Central memory CD8-positive, alpha-beta T cell (primary cell): ENCODE measurements around the gene AMIGO3.

Experiments
- ATAC-seq: fragments of 150-1000 bp; cut with Tn5 transposase; replicated peaks from 2 replicates; pipeline ENCODE4 v1.10.0; 2022; ENCODE audit warnings: mild to moderate bottlenecking, moderate FRiP score, moderate number of reproducible peaks; ENCODE audit not compliant: poor library complexity, severe bottlenecking; ENCODE audit errors: extremely low read depth
- DNase-seq, 2 donors: peaks; one replicate each; pipeline ENCODE4 v3.0.0; 2021; ENCODE audit warnings: low spot score in 2 of 2
- H3K27ac Mint-ChIP-seq: one replicate; pipeline ENCODE4 v1.8.0; 2022; ENCODE audit warnings: low read depth, mild to moderate bottlenecking, moderate library complexity, mixed read lengths
- H3K27me3 Mint-ChIP-seq: one replicate; pipeline ENCODE4 v1.8.0; 2022; ENCODE audit warnings: mixed read lengths
- H3K36me3 Mint-ChIP-seq: one replicate; pipeline ENCODE4 v1.8.0; 2022; ENCODE audit warnings: mild to moderate bottlenecking, moderate library complexity, mixed read lengths; ENCODE audit not compliant: insufficient read depth
- H3K4me1 Mint-ChIP-seq: one replicate; pipeline ENCODE4 v1.8.0; 2022; ENCODE audit warnings: mixed read lengths
- H3K4me3 Mint-ChIP-seq: one replicate; pipeline ENCODE4 v1.8.0; 2022; ENCODE audit warnings: mild to moderate bottlenecking, moderate library complexity, mixed read lengths
- H3K9me3 Mint-ChIP-seq: one replicate; pipeline ENCODE4 v1.8.0; 2022; ENCODE audit warnings: mixed read lengths

Gene AMIGO3

DNA sequence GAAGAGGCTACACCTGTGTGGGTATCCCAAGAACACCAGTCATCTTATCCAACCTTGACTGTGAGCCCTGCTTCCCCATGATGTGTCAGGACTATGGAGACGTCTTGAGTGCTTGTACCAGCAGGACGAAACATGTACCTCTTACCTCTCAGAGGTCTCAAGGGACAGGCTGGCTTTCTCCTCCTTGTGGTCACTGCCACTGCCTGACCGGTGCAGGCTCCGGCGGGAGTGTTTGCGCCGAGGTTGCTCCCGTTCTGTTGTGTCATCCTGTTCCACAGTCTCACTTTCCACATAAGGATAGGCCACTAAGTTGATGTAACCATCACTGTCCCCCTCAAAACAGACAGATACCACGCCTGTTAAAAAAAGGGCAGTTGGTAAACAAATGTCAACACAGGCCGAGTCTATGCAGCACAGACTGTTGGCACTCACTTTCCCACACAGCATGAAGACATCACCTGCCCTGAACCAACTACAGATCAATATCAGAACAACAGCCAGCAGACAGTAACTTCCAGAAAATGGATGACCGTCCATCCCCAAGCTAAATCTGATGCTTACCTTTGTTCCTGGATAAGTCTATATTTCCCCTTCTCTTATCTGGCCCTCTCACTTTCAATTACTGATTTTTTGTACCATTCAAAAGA lies 18.7 kb upstream of the AMIGO3 start:
- peak overlapping the region; percentile 33 for H3K27ac Mint-ChIP-seq
- H3K4me1 Mint-ChIP-seq, result peaks cover 5% of the 10 kb centered on the region
- H3K4me3 Mint-ChIP-seq, result no peak overlapping the region
- ATAC-seq (no peak), DNase-seq (no peak)
- peaks cover 38% of the 10 kb centered on the region for H3K36me3 Mint-ChIP-seq
- no peaks in the 10 kb centered on the region for H3K9me3 Mint-ChIP-seq
- H3K27me3 Mint-ChIP-seq, result no peaks in the 10 kb centered on the region

DNA sequence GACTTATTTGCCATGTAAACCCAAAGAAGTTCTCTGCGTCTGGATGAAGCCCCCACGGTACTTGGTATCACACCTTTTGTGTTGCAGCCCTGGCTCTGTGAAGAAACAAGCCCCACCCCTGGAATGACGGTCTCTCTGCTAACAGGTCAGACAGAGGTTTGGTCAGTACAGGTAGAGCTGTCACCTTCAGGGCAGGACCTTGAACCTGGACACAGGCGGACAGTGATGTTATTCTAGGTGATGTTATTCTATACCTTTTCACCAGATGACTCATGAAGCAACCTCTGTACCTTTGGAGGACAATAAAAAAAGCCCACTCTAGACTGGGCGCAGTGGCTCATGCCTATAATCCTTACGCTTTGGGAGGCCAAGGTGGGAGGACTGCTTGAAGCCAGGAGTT lies 15.3 kb upstream of the AMIGO3 start:
- Mint-ChIP-seq H3K36me3 (peaks cover 57% of the 10 kb centered on the region), H3K4me1 (peaks cover 5% of the 10 kb centered on the region), H3K4me3 (no peak overlapping the region), H3K27me3 (no peaks in the 10 kb centered on the region), H3K27ac (no peak overlapping the region), H3K9me3 (no peaks in the 10 kb centered on the region)
- no peak for ATAC-seq
- no peak for DNase-seq

DNA sequence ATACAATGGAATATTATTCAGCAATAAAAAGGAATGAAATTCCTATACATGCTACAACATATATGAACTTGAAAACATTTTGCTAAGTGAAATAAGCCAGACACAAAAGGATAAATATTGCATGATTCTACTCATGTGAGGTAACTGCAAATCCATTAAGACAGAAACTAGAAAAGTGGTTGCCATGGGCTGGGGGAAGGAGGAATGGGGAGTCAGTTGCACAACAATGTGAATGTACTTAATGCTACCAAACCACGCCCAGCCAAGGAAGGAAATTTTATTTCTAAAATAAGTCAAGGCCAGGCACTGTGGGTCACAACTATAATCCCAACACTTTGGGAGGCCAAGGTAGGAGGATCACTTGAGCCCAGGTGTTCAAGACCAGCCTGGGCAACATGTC lies 14.1 kb upstream of the AMIGO3 start:
- Mint-ChIP-seq H3K4me3 (no peak overlapping the region), H3K27me3 (no peaks in the 10 kb centered on the region), H3K27ac (no peak overlapping the region), H3K36me3 (peaks cover 54% of the 10 kb centered on the region), H3K4me1 (peaks cover 2% of the 10 kb centered on the region), H3K9me3 (no peaks in the 10 kb centered on the region)
- DNase-seq (no peak), ATAC-seq (no peak)

DNA sequence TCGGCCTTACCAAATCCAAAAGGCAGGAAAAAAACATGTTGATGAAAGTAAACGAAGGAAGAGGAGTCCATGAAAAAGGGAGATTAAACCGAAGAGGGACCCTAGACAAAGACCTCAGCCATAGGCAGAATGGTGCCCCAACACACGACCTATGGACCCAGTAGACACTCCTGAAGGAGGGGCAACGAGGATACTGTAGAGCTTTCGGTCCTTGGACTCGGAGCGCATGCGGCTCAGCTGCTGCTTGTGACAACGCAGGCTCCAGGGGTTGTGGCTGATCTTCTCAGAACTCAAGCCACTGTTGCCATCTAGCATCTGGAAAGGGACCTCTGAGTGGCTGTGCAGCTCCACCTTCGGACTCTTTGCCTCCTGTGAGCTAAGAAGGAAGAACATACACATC lies 13.1 kb upstream of the AMIGO3 start:
- Mint-ChIP-seq H3K4me3 (no peak overlapping the region), H3K27ac (no peak overlapping the region), H3K27me3 (no peaks in the 10 kb centered on the region), H3K4me1 (no peaks in the 10 kb centered on the region), H3K9me3 (no peaks in the 10 kb centered on the region), H3K36me3 (peaks cover 54% of the 10 kb centered on the region)
- ATAC-seq, result no peak
- DNase-seq, result no peak

DNA sequence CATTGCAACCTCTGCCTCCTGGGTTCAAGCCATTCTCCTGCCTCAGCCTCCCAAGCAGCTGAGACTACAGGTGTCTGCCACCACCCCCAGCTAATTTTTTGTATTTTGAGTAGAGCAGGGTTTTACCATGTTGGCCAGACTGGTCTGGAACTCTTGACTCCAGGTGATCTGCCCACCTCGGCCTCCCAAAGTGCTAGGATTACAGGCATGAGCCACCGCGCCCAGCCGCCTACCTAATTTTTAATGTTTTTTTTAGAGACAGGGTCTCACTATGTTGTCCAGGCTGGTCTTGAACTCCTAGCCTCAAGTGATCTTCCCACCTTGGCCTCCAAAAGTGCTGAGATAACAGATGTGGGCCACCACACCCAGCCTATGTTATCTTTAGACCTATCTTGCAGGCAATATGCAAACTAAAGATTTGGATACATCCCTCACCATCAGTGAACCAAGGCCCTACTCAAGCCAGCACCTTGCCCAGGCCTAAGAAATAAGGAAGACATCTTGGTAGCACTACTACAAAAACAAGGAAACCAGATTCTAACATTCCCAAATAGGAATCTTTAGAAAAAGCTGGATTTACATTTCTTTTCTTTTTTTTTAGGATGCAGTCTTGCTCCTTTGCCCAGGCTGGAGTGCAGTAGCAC lies 10.6 kb upstream of the AMIGO3 start:
- no peaks in the 10 kb centered on the region for H3K9me3 Mint-ChIP-seq
- no peak overlapping the region for H3K4me3 Mint-ChIP-seq
- H3K27me3 Mint-ChIP-seq, result no peaks in the 10 kb centered on the region
- no peak overlapping the region for H3K27ac Mint-ChIP-seq
- H3K4me1 Mint-ChIP-seq, result no peaks in the 10 kb centered on the region
- DNase-seq (no peak), ATAC-seq (no peak)
- H3K36me3 Mint-ChIP-seq, result peaks cover 48% of the 10 kb centered on the region

DNA sequence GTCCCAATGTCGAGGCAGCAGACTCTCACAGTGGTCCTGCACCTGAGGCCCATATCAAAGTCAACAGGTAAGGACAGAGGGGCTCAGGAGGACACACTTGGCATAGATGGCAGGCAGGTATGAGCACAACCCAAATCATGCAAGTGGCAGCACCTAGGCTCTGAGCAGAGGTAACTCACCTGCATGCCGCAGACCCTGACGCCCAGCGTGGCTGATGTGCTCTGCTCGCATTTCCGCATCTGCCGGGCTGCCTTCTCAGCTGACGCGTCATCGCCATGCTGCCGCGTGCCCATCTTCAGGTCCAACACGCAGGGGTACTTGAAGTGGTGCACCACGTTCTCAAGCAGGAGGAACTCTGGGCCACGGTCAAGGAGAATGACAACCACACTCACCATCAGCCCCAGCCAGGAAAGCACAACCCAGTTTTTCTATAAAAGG lies 8.5 kb upstream of the AMIGO3 start:
- Mint-ChIP-seq H3K27ac (no peak overlapping the region), H3K9me3 (no peaks in the 10 kb centered on the region), H3K4me3 (no peak overlapping the region), H3K36me3 (peaks cover 52% of the 10 kb centered on the region), H3K27me3 (no peaks in the 10 kb centered on the region), H3K4me1 (peaks cover 14% of the 10 kb centered on the region)
- ATAC-seq, result no peak
- DNase-seq, result no peak

DNA sequence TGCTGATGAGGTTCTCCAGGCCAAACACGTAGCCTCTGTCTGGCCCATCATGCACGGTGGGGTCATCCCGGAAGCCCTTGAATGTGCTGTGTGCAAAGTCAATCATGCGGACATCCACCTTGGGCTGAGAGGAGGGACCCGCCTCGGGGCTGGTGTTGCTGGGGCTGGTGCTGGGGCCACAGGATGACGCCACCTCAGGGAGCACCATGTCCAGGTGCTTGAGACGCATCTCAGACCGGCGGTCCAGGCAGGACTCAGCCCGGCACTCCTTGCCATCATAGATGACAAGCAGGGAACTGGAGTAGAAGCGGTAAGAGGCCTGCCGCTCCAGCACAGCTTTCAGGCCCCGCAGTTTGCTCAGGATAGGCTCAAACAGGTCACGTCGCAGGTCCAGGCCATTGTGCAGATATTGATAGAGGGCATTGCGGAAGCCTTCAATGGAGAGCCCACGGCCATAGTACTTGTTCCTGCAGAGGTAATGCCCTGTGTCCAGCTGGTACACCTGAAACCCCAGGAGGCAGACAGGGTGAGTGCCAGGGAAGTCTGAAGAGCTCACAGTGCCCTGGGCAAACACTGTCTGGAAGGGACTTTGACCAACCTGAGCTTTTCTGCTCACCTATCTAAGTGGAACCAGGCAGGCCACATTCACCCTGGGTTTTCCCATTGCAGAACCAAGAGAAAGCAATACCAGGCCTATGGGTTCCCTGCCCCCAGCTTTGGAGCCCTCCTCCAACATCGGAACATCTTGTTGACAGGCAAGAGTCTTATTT lies 7.9 kb upstream of the AMIGO3 start:
- Mint-ChIP-seq H3K36me3 (peaks cover 47% of the 10 kb centered on the region), H3K4me3 (no peak overlapping the region), H3K4me1 (peaks cover 19% of the 10 kb centered on the region), H3K27ac (no peak overlapping the region), H3K9me3 (no peaks in the 10 kb centered on the region), H3K27me3 (no peaks in the 10 kb centered on the region)
- DNase-seq, result no peak
- ATAC-seq, result no peak

DNA sequence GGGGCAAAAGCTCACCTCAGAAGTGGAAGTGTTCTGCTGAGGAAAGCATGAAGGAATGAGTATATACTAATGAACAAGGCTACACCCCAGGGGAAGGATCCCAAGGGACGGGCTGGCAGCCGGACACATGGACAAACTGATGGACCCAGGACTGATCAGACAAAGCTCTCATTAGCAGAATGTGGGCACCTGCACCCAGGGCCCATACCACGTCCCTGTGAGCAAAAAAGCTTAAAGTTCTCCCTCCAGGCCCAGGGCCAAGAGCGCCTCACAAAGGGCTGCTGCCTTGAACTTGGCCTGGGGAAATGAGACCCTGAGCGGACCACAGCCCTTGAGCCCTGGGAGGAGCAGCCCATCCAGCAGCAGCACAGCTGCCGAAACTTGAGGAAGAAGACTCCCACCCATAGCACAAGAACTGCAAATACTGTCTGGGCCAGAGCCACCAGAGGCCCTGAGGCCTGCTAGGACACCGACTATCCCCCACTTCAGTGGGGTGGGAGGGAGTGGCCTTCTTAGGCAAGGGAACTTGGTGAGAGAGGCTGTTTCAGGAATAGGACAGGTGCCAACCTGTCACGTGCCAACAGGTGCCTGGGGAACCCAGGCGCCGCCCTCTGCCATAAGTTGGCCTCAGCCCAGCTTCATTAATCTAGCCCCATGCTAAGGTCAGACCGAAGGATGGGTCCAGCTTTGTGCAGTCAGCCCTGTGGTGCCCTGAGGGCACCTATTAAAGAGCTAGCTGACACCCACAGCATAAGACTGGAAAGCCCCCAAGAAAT lies 6.6 kb upstream of the AMIGO3 start:
- Mint-ChIP-seq H3K27ac (no peak overlapping the region), H3K36me3 (peaks cover 40% of the 10 kb centered on the region), H3K27me3 (no peaks in the 10 kb centered on the region), H3K4me3 (no peak overlapping the region), H3K9me3 (no peaks in the 10 kb centered on the region), H3K4me1 (peaks cover 19% of the 10 kb centered on the region)
- ATAC-seq (no peak), DNase-seq (no peak)

DNA sequence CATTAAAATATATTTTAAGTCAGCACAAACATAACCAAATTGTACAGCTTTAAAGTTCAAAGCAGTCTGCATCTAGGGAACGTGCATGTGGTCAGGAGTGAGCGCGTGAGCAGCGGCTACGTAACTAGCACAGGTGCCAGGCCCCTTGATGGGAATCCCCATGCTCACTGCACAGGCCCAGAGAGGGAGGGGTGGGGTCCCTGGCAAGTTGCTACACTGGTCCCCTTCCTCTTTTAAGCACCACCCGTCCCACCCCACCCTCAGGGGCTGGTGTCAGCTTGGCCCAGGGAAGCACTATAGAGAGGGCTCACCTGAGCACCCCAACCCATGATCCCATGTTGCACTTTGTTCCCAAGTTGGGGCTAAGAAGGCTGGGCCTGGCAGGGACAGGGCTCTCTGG lies 5.1 kb upstream of the AMIGO3 start:
- no peaks in the 10 kb centered on the region for H3K27me3 Mint-ChIP-seq
- ATAC-seq (peak; percentile 7), DNase-seq (no peak)
- no peaks in the 10 kb centered on the region for H3K9me3 Mint-ChIP-seq
- H3K36me3 Mint-ChIP-seq, result peaks cover 41% of the 10 kb centered on the region
- H3K27ac Mint-ChIP-seq, result peak overlapping the region; percentile 96
- peak overlapping the region; percentile 86 for H3K4me3 Mint-ChIP-seq
- H3K4me1 Mint-ChIP-seq, result peaks cover 32% of the 10 kb centered on the region

DNA sequence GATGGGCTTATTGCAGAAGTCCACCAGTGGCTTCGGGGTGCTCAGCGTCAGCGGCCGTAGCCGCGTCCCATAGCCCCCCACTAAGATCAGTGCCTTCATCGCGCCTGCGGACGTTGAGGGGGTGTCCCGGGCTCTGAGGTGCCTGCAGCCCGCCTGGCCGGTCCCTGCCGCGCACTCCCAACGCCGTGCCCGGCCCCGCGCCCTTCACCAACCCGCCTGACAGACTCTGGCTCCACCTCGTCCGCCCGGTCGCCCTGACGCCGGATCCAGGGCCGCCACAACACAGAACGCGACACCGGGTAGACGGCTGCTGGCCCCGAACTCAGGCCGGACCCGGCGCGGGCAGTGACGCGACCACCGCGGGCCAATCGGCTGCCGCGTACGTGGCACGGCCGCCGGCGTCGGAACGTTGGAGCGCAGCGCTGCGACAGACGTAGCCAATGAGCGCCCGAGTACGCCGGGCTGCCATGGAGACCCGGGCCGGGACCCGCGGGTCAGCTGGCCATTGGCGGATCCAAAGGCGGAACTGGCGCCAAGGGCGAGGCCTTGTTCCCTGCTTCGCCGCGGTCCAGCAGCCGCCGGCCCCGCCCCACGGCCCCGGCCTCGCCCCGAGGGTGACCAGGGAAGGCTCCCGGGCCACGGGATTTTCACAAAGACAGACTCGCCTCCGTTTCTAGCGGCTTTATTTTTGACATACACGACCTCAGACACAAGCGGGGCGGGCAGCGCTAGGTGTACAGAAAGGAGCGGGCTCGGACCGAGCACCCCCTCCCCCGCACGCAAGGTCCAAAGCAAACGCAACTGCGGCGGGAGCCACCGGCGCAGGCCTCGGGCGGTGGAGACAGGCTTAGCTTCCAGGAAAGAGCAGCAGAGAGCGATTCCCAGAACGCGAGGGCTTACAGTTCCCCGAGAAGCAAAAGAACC lies 4.4 kb upstream of the AMIGO3 start, which contains the start of gene GMPPB:
Gene GMPPB, minus strand, starts transcription at position 324 of the 924 bp plus-strand sequence. Its CDS starts 225 bp downstream, at position 99.
- peak; percentile 77 for ATAC-seq
- peaks cover 46% of the 10 kb centered on the region for H3K36me3 Mint-ChIP-seq

DNA sequence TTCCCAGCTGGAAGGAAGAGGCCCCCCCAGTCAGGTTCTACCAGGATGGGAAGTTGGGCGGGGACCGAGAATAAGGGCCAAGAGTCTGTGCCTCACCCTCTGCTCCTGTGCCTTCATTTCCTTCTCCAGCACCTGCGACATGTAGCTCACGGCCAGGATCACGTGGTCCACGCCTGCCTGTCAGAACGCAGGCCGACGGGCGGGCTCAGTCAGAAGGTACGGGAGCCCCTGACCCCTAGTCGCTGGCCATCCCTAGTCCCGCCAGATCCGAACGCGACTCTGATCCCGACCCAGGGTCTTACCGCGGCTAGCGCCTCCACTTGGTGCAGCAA lies 3.8 kb upstream of the AMIGO3 start:
- DNase-seq (no peak), ATAC-seq (peak; percentile 27)
- H3K4me3 Mint-ChIP-seq, result peak overlapping the region; percentile 86
- peaks cover 44% of the 10 kb centered on the region for H3K4me1 Mint-ChIP-seq
- peak overlapping the region; percentile 96 for H3K27ac Mint-ChIP-seq
- H3K9me3 Mint-ChIP-seq, result no peaks in the 10 kb centered on the region
- peaks cover 42% of the 10 kb centered on the region for H3K36me3 Mint-ChIP-seq
- no peaks in the 10 kb centered on the region for H3K27me3 Mint-ChIP-seq

More for the DNA sequence above, 4.4 kb upstream of the AMIGO3 start, which contains the start of gene GMPPB:
- peak; percentile 80 to 85 for DNase-seq
- Mint-ChIP-seq H3K4me1 (peaks cover 39% of the 10 kb centered on the region), H3K4me3 (peak within 1 kb of the TSS; percentile 86), H3K27ac (peak within 1 kb of the TSS; percentile 96), H3K9me3 (no peaks in the 10 kb centered on the region), H3K27me3 (no peaks in the 10 kb centered on the region)
